Neural cell (in vitro differentiated cells): Measurements from ENCODE around the gene MCCC1. TPM values are rescaled to one million over a fixed set of nuclear protein-coding genes. Genes with fewer than 3 reads are reported as not detected.

Experiments used
- H2AFZ ChIP-seq: fragments of 200-600, 300-800 bp; sonication (generic), shearing (Covaris generic); 2 replicates; pipeline ENCODE4 v1.6.0; 2014; ENCODE audit warnings: low read depth, mild to moderate bottlenecking, antibody characterized with exemption, low read length, moderate library complexity
- H3F3A ChIP-seq: fragments of 200-600 bp; shearing (Covaris generic); 2 replicates; pipeline ENCODE4 v1.6.1; 2016; ENCODE audit warnings: mild to moderate bottlenecking, moderate library complexity, mixed read lengths, antibody characterized with exemption, low read length; ENCODE audit not compliant: insufficient read depth, poor library complexity, severe bottlenecking
- H3K27ac ChIP-seq: fragments of 200-600, 300-800 bp; sonication (generic), shearing (Covaris generic); 2 replicates; pipeline ENCODE4 v1.5.1; 2014; ENCODE audit warnings: mild to moderate bottlenecking, low read length, moderate library complexity
- H3K27me3 ChIP-seq: fragments of 300-800, 200-600 bp; sonication (generic), shearing (Covaris generic); 2 replicates; pipeline ENCODE4 v1.6.0; 2014; ENCODE audit warnings: mild to moderate bottlenecking, low read depth, low read length, moderate library complexity; ENCODE audit not compliant: insufficient read depth
- H3K36me3 ChIP-seq: fragments of 300-800, 200-600 bp; sonication (generic), shearing (Covaris generic); 2 replicates; pipeline ENCODE4 v1.5.1; 2014; ENCODE audit warnings: mild to moderate bottlenecking, antibody characterized with exemption, low read length, moderate library complexity; ENCODE audit not compliant: insufficient read depth
- H3K4me2 ChIP-seq: fragments of 300-800, 200-600 bp; sonication (generic), shearing (Covaris generic); 2 replicates; pipeline ENCODE4 v1.6.0; 2014; ENCODE audit warnings: mild to moderate bottlenecking, low read length
- H3K4me3 ChIP-seq: fragments of 300-800, 200-600 bp; sonication (generic), shearing (Covaris generic); 2 replicates; pipeline ENCODE4 v1.5.1; 2014; ENCODE audit warnings: mild to moderate bottlenecking, low read length, moderate library complexity
- H3K79me2 ChIP-seq: fragments of 200-600 bp; shearing (Covaris generic); replicated peaks from 2 replicates; pipeline ENCODE4 v1.6.0; 2014; ENCODE audit warnings: mild to moderate bottlenecking, low read length, moderate library complexity; ENCODE audit not compliant: insufficient read depth
- H3K9ac ChIP-seq: fragments of 300-800, 200-600 bp; sonication (generic), shearing (Covaris generic); 2 replicates; pipeline ENCODE4 v1.6.1; 2016; ENCODE audit warnings: mild to moderate bottlenecking, low read length, mixed read lengths
- H3K9me2 ChIP-seq: fragments of 200-600 bp; shearing (Covaris generic); 2 replicates; pipeline ENCODE4 v1.6.1; 2016; ENCODE audit warnings: mild to moderate bottlenecking, low read length, mixed read lengths; ENCODE audit not compliant: insufficient read depth
- H3K9me3 ChIP-seq: fragments of 200-600, 300-800 bp; sonication (generic), shearing (Covaris generic); 2 replicates; pipeline ENCODE4 v1.6.1; 2016; ENCODE audit warnings: mild to moderate bottlenecking, mixed run types, low read length, moderate library complexity, mixed read lengths
- H4K20me1 ChIP-seq: fragments of 200-600 bp; shearing (Covaris generic); 2 replicates; pipeline ENCODE4 v1.6.1; 2016; ENCODE audit warnings: mild to moderate bottlenecking, mixed run types; ENCODE audit not compliant: insufficient read depth
- CTCF ChIP-seq: fragments of 450-650 bp; IDR thresholded peaks from 2 replicates; pipeline ENCODE4 v1.5.1; 2014; ENCODE audit warnings: antibody characterized with exemption, mild to moderate bottlenecking, moderate library complexity; ENCODE audit not compliant: poor library complexity, severe bottlenecking
- EP300 ChIP-seq: fragments of 450-650 bp; conservative IDR thresholded peaks from 2 replicates; pipeline ENCODE4 v1.6.1; 2014; ENCODE audit warnings: antibody characterized with exemption, mild to moderate bottlenecking, moderate library complexity; ENCODE audit not compliant: poor library complexity, severe bottlenecking
- EZH2 ChIP-seq: fragments of 200-600, 300-800 bp; shearing (Covaris generic), sonication (generic); IDR thresholded peaks from 2 replicates; pipeline ENCODE4 v1.6.1; 2014; ENCODE audit warnings: antibody characterized with exemption, low read length, borderline replicate concordance, mild to moderate bottlenecking; ENCODE audit not compliant: insufficient read depth, poor library complexity, severe bottlenecking
- MXI1 ChIP-seq: fragments of 450-650 bp; conservative IDR thresholded peaks from 2 replicates; pipeline ENCODE4 v1.6.1; 2014; ENCODE audit warnings: antibody characterized with exemption, mild to moderate bottlenecking; ENCODE audit not compliant: poor library complexity, severe bottlenecking
- POLR2AphosphoS5 ChIP-seq: IDR thresholded peaks from 2 replicates; pipeline ENCODE4 v1.6.1; 2012
- RAD21 ChIP-seq: fragments of 450-650 bp; conservative IDR thresholded peaks from 2 replicates; pipeline ENCODE4 v1.6.1; 2014; ENCODE audit warnings: antibody characterized with exemption, mild to moderate bottlenecking, moderate library complexity
- REST ChIP-seq: IDR thresholded peaks from 2 replicates; pipeline ENCODE4 v1.6.1; 2012; ENCODE audit warnings: borderline replicate concordance
- SMC3 ChIP-seq: fragments of 450-650 bp; conservative IDR thresholded peaks from 2 replicates; pipeline ENCODE4 v1.6.1; 2014; ENCODE audit warnings: antibody characterized with exemption, mild to moderate bottlenecking, moderate library complexity; ENCODE audit not compliant: poor library complexity
- TAF1 ChIP-seq: IDR thresholded peaks from 2 replicates; pipeline ENCODE4 v1.6.1; 2012; ENCODE audit warnings: low read depth
- polyA plus RNA-seq: library from polyadenylated mRNA; depleted of rRNA; stranded (reverse); fragments of >200 nt; gene quantifications from 2 replicates; pipeline ENCODE4 v1.2.3, GENCODE V29; 2014

The MCCC1 gene
- polyA plus RNA-seq, 1 donor from 2014 or later = 29.6 TPM

GRCh38 chr3:183044547-183045229 is 54.6 kb downstream of the MCCC1 start:
- H2AFZ ChIP-seq = no peak overlapping the region
- no peaks in the 10 kb centered on the region for H3K9me2 ChIP-seq
- H3K4me3 ChIP-seq = no peak overlapping the region
- H3K9ac ChIP-seq = no peak overlapping the region
- no peaks in the 10 kb centered on the region for H3K36me3 ChIP-seq
- no peaks in the 10 kb centered on the region for H3K79me2 ChIP-seq
- TF ChIP-seq MXI1 (no peak), SMC3 (no peak), REST (no peak), TAF1 (no peak), CTCF (no peak)
- no peaks in the 10 kb centered on the region for H3K27me3 ChIP-seq
- no peaks in the 10 kb centered on the region for H3F3A ChIP-seq
- no peaks in the 10 kb centered on the region for H3K9me3 ChIP-seq
- no peaks in the 10 kb centered on the region for H4K20me1 ChIP-seq
- H3K27ac ChIP-seq = no peak overlapping the region
- no peak overlapping the region for H3K4me2 ChIP-seq

GRCh38 chr3:183038757-183039156 is 60.5 kb downstream of the MCCC1 start:
- Histone ChIP-seq H3K27me3 (no peaks in the 10 kb centered on the region), H3K9me2 (no peaks in the 10 kb centered on the region), H3K4me2 (no peak overlapping the region), H3K36me3 (no peaks in the 10 kb centered on the region), H3F3A (no peaks in the 10 kb centered on the region), H2AFZ (no peak overlapping the region), H3K4me3 (no peak overlapping the region), H3K9me3 (no peaks in the 10 kb centered on the region), H3K27ac (no peak overlapping the region), H3K79me2 (no peaks in the 10 kb centered on the region), H3K9ac (no peak overlapping the region), H4K20me1 (no peaks in the 10 kb centered on the region)
- no peak for TF ChIP-seq SMC3
- TF ChIP-seq MXI1 = no peak
- no peak for TF ChIP-seq EZH2
- TF ChIP-seq RAD21 = no peak
- TF ChIP-seq TAF1 = no peak
- no peak for TF ChIP-seq REST
- TF ChIP-seq EP300 = no peak
- no peak for TF ChIP-seq POLR2AphosphoS5
- TF ChIP-seq CTCF = no peak
